Tibial artery (tissue), 4 donors: ENCODE measurements around the gene TLE1.

Source experiments
- DNase-seq, 2 donors: peaks; one replicate each; pipeline ENCODE4 v3.0.0-alpha.2; 2019
- H3K27ac ChIP-seq, 2 donors: fragments of 200-600 bp; sonication (generic) in 1 of 2; 1 replicate in 1 of 2; 2 replicates in 1 of 2; pipeline ENCODE4 v1.5.1; 2018 to 2019; ENCODE audit warnings: mild to moderate bottlenecking in 1 of 2
- H3K27me3 ChIP-seq, 2 donors: fragments of 200-600 bp; sonication (generic) in 1 of 2; one replicate each; pipeline versions ENCODE4 v1.5.1 to v1.6.0; 2016 to 2019
- H3K36me3 ChIP-seq, 3 donors: fragments of 200-600 bp; sonication (generic) in 2 of 3; one replicate each; pipeline ENCODE4 v1.5.1; 2016 to 2019; ENCODE audit warnings: mild to moderate bottlenecking in 2 of 3
- H3K4me1 ChIP-seq, 4 donors: fragments of 200-600 bp; sonication (generic) in 2 of 4; 1 replicate in 3 of 4; 2 replicates in 1 of 4; pipeline ENCODE4 v1.5.1; 2016 to 2019
- H3K4me3 ChIP-seq, 2 donors: fragments of 200-600 bp; sonication (generic) in 1 of 2; 1 replicate in 1 of 2; 2 replicates in 1 of 2; pipeline ENCODE4 v1.5.1; 2018 to 2019; ENCODE audit warnings: mild to moderate bottlenecking in 2 of 2
- H3K9me3 ChIP-seq, 3 donors: fragments of 200-600 bp; sonication (generic) in 1 of 3; one replicate each; pipeline ENCODE4 v1.5.1; 2016 to 2019
- CTCF ChIP-seq, 2 experiments: fragments of 200-600 bp in 1 of 2; fragments of 450-650 bp in 1 of 2; IDR thresholded peaks; one replicate each; pipeline ENCODE4 v1.5.1; 2017 to 2019; ENCODE audit warnings: antibody characterized with exemption in 2 of 2, mild to moderate bottlenecking in 1 of 2, moderate library complexity in 1 of 2
- intact Hi-C: fragments of 100-400 bp; cut with DNase I; formaldehyde crosslinking; loops from one replicate; pipeline ENCODE4 v1.15.0; 2023; ENCODE audit warnings: low total_unique reads

Gene TLE1

GRCh38 chr9:81601639-81602623, 87.4 kb downstream of the TLE1 start:
- Histone ChIP-seq H3K4me3 (no peak overlapping the region), H3K27me3 (no peaks in the 10 kb centered on the region), H3K9me3 (no peaks in the 10 kb centered on the region), H3K4me1 (peaks cover 0 to 42% (median 5%) of the 10 kb centered on the region in 4 donors), H3K27ac (no peak overlapping the region), H3K36me3 (peaks cover under 1 to 18% (median 11%) of the 10 kb centered on the region in 3 donors)
- intact Hi-C loops = no loop called here
- no peak for TF ChIP-seq CTCF (IDR thresholded peaks at IDR 0.05)
- DNase-seq = no peak

GRCh38 chr9:81600631-81601030, 88.7 kb downstream of the TLE1 start:
- H3K4me3 ChIP-seq = no peak overlapping the region
- DNase-seq = no peak
- H3K4me1 ChIP-seq = peaks cover 0 to 47% (median 5%) of the 10 kb centered on the region in 4 donors
- TF ChIP-seq CTCF (IDR thresholded peaks at IDR 0.05) = no peak
- H3K27me3 ChIP-seq = no peaks in the 10 kb centered on the region
- H3K36me3 ChIP-seq = peaks cover 0 to 15% (median 4%) of the 10 kb centered on the region in 3 donors
- no peak overlapping the region for H3K27ac ChIP-seq
- intact Hi-C loops = no loop called here
- no peaks in the 10 kb centered on the region for H3K9me3 ChIP-seq

GRCh38 chr9:81599837-81600236, 89.5 kb downstream of the TLE1 start:
- Histone ChIP-seq H3K4me1 (peaks cover 0 to 52% (median 5%) of the 10 kb centered on the region in 4 donors), H3K9me3 (no peaks in the 10 kb centered on the region), H3K4me3 (no peak overlapping the region), H3K27me3 (no peaks in the 10 kb centered on the region), H3K27ac (no peak overlapping the region), H3K36me3 (peaks cover 0 to 10% (median 4%) of the 10 kb centered on the region in 3 donors)
- TF ChIP-seq CTCF (IDR thresholded peaks at IDR 0.05) = no peak
- intact Hi-C loops = no loop called here
- no peak for DNase-seq

GRCh38 chr9:81598811-81599210, 90.5 kb downstream of the TLE1 start:
- Histone ChIP-seq H3K4me3 (no peak overlapping the region), H3K36me3 (peaks cover 0 to 4% (median 3%) of the 10 kb centered on the region in 3 donors), H3K9me3 (no peaks in the 10 kb centered on the region), H3K27ac (no peak overlapping the region), H3K4me1 (peaks cover 0 to 56% (median 3%) of the 10 kb centered on the region in 4 donors), H3K27me3 (no peaks in the 10 kb centered on the region)
- intact Hi-C loops = no loop called here
- no peak for DNase-seq
- TF ChIP-seq CTCF (IDR thresholded peaks at IDR 0.05) = no peak

GRCh38 chr9:81598123-81598497, 91.2 kb downstream of the TLE1 start:
- no peak for DNase-seq
- Histone ChIP-seq H3K9me3 (no peaks in the 10 kb centered on the region), H3K36me3 (peaks cover 0 to 4% (median 0%) of the 10 kb centered on the region in 3 donors), H3K27ac (peak overlapping the region in 1 of 2 donors; percentile 18), H3K27me3 (no peaks in the 10 kb centered on the region), H3K4me3 (no peak overlapping the region), H3K4me1 (peaks cover 0 to 59% (median 3%) of the 10 kb centered on the region in 4 donors)
- intact Hi-C loops = no loop called here
- TF ChIP-seq CTCF (IDR thresholded peaks at IDR 0.05) = no peak
